HG03108 (cell line): ENCODE data around the gene TMEM164.

ENCODE experiments used
- ATAC-seq: cut with Tn5 transposase; IDR thresholded peaks from one replicate; pipeline ENCODE4 v1.9.1; 2021; ENCODE audit warnings: moderate library complexity; ENCODE audit not compliant: unreplicated experiment

Gene TMEM164

DNA sequence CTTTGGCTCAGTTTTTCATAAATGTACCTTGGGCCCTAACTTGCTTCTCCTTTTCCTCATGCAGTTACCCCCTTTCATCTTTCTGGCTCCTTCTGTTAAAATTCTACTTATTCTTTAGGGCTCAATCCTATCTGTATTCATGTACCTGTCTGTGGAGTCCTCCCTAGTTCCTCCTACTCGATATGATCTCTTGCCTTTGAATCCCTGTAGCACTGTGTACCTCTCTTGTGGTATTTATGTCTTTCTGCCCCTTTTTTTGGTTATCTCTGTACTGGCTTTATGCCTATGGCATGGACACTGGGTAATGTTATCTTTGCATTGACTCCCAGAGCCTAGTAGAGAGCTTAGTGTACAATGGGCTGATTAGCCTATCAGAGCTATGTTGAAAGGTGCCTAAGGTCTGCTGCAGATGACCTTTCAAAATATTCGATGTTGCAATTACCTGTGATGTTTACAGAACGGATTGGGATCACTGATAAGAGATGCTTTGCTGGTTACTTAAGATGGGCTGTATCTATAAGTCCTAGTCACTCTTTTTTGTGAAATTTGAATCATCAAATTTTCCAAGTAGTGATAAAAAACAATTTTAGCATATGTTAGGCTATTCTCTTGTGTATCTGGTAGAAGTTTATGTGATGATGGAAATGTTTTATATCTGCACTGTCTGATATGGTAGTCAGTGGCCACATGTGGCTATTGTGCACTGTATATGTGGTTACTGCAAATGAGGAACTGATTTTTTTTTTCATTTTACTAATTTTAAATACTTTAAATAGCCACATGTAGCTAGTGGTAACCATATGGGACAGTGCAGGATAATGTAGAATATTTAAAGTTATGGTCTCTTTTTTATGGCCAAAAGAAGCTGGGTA lies 33.5 kb downstream of the TMEM164 start:
- ATAC-seq, result no peak

DNA sequence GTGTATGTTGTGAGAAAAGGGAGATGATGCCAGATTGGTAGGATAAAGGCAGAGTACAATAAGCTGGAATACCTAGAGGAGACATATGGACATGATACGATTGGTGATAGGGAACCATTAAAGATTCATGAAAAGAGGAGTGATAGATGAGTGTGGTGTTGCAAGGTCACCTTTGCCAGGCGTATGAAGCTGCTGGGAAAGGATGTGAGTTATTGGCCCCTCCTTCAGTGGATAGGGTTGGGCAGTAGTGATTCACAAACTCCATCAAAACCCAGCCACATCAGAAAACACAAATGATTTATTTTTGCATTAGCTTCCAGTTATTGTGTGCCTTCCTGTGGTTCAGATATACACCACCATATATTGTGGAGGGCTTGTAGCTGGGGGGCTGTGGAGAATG lies 34.3 kb downstream of the TMEM164 start:
- no peak for ATAC-seq

DNA sequence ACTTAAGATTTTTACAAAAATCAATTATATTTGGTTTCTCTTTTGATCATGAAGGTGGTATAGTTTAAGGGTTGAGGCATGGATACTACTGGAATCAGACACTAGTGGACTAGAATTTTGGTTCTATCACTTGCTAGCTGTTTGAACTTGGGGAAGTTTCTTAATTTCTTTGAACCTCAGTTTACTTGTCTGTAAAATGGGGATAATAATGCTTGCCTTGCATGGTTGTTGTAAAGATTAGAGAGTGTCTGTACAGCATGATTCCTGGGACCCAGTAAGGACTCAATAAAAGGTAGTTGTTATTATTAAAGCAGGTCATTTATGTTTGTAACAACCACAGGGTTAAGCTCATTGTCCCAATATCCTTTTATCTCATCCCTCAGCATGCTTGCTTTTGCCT lies 36.0 kb downstream of the TMEM164 start:
- ATAC-seq, result no peak

DNA sequence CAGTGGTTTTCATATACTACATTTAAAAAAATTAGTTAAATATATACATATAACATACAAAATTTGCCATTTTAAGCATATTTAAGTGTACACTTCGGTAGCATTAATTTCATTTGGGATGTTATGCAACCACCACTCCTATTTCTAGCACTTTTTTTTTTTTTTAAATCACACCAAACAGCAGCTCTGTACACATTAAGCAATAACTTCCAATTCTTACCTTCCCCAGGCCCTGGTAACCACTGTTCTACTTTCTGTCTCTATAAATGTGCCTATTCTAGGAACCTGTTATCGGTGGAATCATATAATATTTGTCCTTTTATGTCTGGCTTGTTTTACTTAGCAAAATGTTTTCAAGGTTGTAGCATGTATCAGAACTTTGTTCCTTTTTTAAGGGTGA lies 39.1 kb downstream of the TMEM164 start:
- ATAC-seq, result no peak

DNA sequence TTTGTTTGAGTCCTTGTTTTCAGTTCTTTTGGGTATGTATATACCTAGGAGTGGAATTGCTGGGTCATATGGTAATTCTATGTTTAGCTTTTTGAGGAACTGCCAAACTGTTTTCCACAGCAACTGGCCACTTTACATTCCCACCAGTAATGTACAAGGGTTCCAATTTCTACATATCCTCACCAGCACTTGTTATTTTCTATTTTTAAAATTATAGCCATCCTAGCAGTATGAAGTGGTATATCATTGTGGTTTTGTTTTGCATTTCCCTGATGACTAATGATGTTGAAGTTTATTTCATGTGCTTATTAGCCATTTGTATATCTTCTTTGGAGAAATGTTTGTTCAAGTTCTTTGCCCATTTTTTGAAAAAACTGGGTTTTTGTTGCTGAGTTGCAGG lies 39.6 kb downstream of the TMEM164 start:
- no peak for ATAC-seq

DNA sequence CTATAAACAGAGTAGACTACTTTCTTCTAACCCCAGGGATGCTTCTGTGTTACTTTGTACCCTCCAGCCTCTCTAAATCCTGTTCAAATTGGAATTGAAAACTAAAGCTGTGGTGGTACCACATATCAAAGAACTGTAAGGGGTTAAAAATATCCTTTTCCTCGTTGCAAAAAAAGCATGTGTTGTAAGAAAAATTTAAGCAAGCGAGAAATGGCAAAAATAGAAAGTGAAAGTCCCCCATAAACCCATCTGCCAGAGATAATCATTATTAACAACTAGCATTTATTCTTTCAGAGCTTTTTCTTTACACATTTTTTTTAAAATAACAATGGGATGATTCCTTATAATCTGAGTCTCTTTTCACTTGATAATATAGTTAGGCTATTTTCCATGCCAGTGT lies 40.6 kb downstream of the TMEM164 start:
- ATAC-seq, result no peak

DNA sequence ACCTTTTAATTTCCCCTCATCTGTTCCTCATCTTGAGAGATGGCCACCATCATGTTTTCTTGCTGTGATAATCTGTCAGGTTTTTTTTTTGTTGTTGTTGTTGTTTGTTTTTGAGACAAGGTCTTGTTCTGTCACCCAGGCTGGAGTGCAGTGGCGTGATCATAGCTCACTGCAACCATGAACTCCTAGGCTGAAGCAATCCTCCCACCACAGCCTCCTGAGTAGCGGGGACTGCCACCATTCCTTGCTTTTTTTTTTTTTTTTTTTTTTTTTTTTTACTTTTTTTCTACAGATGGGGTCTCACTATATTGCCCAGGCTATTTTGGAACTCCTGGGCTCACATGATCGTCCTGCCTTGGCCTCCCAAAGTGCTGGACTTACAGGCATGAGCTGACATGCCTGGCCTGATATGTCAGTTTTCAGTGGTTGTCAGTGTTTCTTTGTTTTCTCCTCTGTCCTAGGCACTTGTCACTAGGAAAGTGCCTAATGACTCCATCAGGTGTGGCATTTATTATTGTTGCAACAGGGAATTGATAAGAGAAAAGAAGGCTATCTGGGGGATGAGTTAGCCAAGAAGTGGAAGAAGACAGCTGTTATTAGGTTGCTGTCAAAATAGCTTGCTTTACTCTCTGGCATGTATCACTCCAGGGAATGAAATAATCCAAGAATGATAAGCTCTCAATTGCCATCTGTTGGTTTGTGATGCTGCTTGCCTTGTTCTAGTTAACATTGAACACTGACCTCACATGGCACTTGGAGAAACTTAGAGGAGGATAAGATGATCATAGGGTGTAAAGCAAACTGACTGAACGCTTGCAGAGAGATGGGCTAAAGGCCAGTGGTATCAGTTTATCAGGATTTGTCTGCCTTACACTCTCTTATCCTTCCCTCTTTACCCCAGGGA lies 41.7 kb downstream of the TMEM164 start:
- no peak for ATAC-seq

DNA sequence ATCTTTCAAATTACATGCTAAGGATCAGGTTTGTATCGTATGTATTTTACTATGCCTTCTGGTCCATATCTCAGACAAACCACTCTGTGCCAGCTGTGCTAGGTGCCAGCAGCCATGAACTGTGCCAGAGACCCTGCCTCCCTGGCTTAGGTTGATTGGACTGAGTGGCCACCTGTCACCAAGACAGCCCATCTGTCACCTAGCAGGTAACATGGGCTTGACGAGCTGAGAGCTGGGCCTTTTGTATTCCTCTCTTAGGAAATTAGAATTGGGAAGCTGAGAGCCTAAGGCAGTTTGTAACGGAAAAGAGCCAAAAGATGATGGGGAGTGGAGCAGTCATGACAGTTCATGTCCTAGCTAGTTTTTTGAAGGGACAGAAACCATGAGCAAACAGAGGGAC lies 42.5 kb downstream of the TMEM164 start:
- ATAC-seq, result no peak

DNA sequence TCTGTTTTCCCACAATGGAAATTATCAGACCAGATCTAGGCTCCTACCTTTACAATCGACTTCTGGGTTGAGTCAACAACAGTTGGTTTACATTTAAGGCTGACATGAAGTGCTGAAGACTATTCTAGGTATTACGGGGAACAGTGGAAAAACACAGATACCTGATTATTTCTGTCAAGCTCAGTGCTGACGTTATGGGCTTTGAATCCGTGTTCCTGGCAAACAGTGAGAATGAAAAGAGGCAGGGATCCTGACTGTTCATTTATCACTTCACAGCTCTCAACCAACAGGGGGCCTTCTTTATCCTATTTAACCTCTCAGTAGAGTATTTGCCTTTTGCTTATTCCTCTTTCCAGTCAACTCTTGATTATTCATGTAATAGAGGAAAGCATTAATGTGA lies 43.1 kb downstream of the TMEM164 start:
- no peak for ATAC-seq

DNA sequence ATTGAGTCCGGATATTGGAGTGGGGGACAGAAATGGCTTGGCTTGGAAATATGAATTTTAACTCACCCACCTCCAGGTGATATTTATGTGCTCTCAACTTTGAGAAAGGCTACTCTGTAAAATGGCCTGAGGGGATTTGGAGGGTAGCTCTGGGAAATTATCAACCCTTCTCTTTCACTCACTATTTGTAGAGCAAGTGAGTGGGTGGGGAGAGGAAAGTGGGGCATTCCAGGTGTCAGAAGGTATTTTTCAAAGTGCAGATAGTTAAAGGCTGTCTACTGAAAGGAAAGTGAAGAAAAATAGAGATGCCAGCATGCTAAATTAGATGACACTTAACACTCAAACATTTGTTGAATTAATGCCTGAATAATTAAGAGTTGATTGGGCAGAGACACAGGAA lies 44.1 kb downstream of the TMEM164 start:
- ATAC-seq, result no peak

DNA sequence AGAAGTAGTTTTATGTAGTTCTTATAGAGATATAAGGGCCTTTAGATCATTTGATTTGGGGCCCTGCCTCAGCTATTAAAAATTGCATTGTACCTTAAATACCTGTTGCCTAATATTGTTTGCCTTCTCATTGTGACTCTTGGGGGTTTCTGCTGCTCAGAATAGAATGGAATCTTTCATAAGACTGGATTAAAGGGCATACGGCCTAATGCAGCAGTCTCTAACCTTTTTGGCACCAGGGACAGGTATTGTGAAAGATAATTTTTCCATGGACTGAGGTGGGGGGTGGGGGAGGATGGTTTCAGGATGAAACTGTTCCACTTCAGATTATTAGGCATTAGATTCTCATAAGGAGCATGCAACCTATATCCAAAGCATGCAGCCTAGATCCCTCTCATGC lies 46.2 kb downstream of the TMEM164 start:
- no peak for ATAC-seq

DNA sequence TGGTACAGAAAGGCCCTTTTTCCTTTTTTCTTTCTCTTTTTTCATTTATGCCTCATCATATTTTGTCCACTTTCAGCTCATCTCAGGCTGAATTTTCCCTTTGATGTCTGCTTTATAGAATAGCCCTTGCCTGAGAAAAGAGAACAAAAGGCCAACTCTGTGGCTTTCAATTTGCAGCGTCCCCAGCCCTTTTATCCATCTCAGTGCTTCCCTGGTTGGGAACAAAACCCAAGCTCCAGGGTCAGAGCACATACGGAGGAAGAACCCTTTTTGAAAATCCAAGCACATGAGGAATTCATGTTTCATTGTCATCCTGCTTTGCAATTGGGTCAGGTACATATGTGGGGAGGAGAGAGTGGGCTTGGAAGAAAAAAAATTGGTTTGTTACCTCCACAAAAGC lies 47.5 kb downstream of the TMEM164 start:
- no peak for ATAC-seq

DNA sequence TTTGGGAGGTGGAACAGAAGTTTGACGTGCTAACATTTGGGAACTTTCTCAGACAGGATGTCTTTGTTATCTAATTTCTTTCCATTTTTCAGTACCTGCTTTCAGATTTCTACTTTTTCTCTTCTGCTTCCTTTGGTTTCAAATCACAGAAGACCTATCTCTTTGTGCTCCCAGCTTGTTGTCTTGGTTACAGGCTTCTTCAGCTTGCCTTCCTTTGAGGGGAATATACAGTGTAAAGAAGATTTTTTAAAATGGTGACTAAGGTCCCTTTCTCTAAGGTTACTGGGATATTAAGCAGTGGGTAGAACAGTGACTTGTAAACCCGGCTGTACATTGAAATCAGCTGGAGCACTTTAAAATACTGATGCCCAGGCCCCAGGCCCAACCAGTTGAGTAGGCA lies 48.0 kb downstream of the TMEM164 start:
- ATAC-seq, result no peak

DNA sequence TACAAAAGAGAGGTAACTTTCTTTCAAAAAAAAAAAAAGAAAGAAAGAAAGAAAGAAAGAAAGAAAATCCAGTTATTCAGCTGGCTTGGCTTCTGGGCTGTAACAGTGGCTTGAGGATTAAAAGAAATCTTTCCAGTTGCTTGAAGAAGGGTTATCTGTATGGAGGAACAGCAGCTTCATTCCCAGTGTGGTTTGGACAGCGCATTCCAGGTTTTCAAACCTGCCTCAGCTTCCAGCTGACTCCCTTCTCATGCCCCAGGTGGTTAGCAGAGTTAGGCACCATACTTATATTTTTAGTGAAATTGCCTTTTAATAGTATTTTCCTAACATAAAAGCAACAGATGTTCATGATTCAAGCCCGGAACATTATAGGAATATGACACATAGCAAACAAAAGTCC lies 48.6 kb downstream of the TMEM164 start:
- ATAC-seq, result no peak

DNA sequence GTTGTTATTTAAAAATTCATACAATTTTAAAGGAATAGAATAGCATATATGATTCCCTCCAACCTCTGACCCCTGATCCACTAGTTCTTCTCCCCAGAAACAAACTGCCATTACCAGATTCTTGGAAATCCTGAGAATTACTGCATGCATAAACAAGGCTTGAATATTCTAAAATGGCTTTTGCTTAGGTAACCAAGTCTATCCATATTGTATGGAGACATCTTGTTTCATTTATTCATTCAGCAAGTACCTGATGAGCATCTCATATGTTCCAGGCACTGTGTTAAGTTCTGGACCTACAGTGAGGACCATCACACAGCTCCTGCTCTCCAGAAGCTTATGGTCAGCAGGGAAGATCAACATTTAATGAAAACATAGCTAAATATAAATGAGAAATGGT lies 49.4 kb downstream of the TMEM164 start:
- ATAC-seq, result no peak

DNA sequence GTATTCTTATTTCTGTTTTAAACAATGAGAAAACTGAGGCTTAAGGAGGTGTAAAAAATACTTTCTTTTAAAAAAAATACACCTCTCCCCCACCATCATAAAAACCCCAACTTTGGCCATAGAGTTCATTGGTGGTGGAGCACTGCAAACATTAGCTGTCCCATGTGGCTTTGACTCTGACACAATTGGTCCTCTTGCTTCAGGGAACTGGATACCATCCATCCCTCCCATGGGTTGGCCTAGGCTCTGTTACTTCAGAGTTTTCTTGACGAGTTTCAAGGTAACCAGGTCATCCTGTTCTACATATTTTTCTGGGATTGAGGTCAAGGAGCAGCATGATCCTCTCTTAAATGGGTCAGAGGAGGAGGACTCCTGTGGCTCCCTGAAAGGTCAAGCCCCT lies 50.5 kb downstream of the TMEM164 start:
- ATAC-seq, result no peak

DNA sequence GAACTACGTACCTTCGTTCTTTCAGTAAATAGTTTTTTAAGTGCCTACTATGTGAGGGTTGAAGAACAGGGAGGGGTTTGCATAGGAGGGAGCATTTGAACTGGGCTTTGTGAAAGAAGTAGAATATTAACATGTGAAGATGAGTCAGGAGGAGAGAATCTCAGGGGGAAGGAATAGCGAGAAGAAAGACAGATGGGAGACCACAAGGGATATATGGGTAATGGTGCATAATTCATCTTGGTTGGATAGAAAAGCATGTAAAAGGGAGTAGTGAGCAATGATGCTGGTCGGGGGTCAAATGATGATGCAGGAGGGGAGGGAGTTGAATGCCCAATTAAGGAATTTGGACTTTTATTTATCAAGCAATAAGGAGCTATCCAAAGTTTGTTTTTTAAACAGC lies 52.7 kb downstream of the TMEM164 start:
- no peak for ATAC-seq

DNA sequence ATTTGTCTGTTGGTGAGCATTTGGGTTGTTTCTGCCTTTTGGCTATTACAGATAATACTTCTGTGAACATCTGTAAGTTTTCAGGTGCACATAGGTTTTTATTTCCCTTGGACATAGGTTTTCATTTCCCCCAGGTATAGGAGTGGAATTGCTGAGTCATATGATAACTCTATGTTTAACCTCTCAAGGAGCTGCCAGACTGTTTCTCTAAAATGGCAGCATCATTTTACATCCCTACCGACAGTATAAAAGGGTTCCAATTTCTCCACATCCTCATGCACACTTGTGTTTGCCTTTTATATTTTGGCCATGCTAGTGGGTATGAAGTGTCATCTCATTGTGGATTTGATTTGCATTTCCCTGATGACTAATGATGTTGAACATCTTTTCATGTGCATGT lies 53.5 kb downstream of the TMEM164 start:
- no peak for ATAC-seq

DNA sequence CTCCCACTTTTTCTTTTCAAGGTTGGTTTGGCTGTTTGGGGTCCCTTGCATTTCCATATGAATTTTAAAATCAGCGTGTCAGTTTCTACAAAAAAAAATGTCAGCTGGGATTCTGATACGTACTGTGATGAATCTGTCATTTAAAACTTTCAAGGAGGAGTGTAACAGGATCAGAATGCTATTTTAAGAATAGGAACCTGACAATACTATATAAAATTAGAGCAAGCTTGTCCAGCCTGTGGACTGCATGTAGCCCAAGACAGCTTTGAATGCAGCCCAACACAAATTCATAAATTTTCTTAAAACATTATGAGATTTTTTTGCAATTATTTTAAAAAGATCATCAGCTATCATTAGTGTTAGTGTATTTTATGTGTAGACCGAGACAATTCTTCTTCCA lies 56.5 kb downstream of the TMEM164 start:
- ATAC-seq, result no peak

DNA sequence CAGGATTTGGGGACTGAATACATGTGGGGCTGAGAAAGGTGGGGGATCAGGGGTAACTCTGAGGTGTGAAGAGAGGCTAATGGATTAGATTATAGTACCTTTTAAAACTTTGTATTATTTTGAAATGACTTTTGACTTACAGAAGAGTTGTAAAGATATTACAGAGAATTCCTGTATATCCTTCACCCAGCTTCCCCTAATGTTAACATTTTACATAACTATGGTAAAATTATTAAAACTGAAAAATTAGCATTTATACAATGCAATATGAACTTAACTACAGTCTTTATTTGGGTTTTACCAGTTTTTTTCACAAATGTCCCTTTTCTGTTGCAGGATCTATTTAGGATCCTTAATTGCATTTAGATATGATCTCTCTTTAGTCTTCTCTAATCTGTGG lies 57.4 kb downstream of the TMEM164 start:
- ATAC-seq, result no peak

DNA sequence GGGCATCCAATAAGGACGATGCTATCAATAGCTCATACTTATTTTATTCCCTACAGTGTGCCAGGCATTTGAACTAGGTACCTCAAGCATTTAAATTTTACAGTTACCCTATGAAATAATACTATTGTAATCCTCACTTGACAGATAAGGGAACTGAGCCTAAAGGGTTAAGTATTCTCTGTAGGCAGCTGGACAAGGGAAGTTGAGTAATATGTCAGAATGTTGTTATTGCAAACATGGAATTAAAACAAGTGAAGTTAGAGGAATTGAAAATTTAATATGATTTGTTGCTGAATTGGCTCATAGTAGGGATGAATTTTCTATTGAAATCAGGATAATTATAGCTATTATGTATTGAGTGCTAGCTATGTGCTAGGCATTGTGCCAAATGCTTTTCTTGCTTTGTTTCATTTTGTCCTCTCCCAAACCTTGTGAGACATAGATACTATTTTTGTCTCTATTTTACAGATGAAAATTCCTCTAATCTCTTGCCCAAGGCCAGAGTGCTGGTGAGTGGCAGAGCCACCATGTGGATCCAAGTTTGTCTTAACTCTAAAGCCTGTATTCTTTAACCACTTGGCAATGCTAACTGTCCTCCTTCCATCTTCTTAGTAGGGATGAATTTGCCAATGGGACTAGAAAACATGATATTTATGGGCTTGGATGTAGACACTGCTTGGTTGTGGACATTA lies 58.1 kb downstream of the TMEM164 start:
- ATAC-seq, result no peak

DNA sequence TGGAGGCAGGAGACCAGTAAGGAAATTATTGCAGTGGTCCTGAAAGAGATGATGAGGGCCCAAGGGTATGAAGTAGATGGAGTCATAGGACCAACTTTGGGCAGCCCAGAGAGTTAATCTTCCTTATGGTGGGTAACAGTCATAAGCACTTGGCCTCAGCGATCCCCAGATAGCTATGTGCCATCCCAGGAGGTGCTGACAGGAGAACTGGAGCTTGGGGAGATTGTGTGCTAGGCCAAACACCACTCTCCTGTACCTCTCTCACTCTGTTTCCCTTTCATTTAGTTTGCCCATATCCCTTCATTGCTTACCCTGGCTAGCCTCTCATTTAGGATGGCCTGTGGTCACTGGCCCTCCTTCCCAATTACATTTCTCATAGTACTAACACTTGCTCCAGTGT lies 60.0 kb downstream of the TMEM164 start:
- ATAC-seq, result no peak
